HCT116 (cell line): ENCODE measurements around the gene ALAS1.

ENCODE experiments used
- CEBPB ChIP-seq: IDR thresholded peaks from 2 replicates; pipeline ENCODE4 v1.6.1; 2012; ENCODE audit warnings: low read depth
- EZH2 ChIP-seq: fragments of 200-600 bp; sonication (generic); IDR thresholded peaks from 2 replicates; pipeline ENCODE4 v1.6.1; 2017; ENCODE audit warnings: antibody characterized with exemption, mixed run types
- FOSL1 ChIP-seq: IDR thresholded peaks from 2 replicates; pipeline ENCODE4 v1.6.1; 2012; ENCODE audit warnings: low read depth
- JUND ChIP-seq: IDR thresholded peaks from 2 replicates; pipeline ENCODE4 v1.6.1; 2012
- POLR2A ChIP-seq: IDR thresholded peaks from 2 replicates; pipeline ENCODE4 v1.7.0; 2011; ENCODE audit warnings: borderline replicate concordance; ENCODE audit not compliant: insufficient read depth, insufficient read length; ENCODE audit errors: extremely low read depth
- POLR2AphosphoS5 ChIP-seq: IDR thresholded peaks from 2 replicates; pipeline ENCODE4 v1.6.1; 2011; ENCODE audit warnings: mild to moderate bottlenecking, low read depth, low read length, moderate library complexity
- RAD21 ChIP-seq: IDR thresholded peaks from 2 replicates; pipeline ENCODE4 v1.6.1; 2012; ENCODE audit warnings: low read depth, mild to moderate bottlenecking
- TCF7L2 ChIP-seq: IDR thresholded peaks from 2 replicates; pipeline ENCODE4 v1.7.0; 2011; ENCODE audit warnings: borderline replicate concordance, inconsistent platforms; ENCODE audit not compliant: insufficient read depth, insufficient read length; ENCODE audit errors: extremely low read depth
- ZNF274 ChIP-seq: fragments of 200-500 bp; sonication (Bioruptor generic); IDR thresholded peaks from 2 replicates; pipeline ENCODE4 v1.6.1; 2014; ENCODE audit warnings: mild to moderate bottlenecking, low read depth, low read length, inconsistent platforms
- TF ChIP-seq, protein P1 (sequence below), 3 experiments: fragments of 200-600 bp in 1 of 3; sonication (generic) in 1 of 3; IDR thresholded peaks in 2 of 3; conservative IDR thresholded peaks in 1 of 3; 2 replicates each; pipeline ENCODE4 v1.5.1; 2012 to 2017; ENCODE audit warnings: low read depth in 2 of 3, low read length in 2 of 3, antibody characterized with exemption in 1 of 3, borderline replicate concordance in 1 of 3, control low read depth in 1 of 3, mild to moderate bottlenecking in 1 of 3, mixed read lengths in 1 of 3, mixed run types in 1 of 3, moderate library complexity in 1 of 3; ENCODE audit not compliant: insufficient read depth in 1 of 3
- TF ChIP-seq, protein P2 (sequence below): IDR thresholded peaks from 2 replicates; pipeline ENCODE4 v1.6.1; 2012; ENCODE audit warnings: low read depth

DNA sequence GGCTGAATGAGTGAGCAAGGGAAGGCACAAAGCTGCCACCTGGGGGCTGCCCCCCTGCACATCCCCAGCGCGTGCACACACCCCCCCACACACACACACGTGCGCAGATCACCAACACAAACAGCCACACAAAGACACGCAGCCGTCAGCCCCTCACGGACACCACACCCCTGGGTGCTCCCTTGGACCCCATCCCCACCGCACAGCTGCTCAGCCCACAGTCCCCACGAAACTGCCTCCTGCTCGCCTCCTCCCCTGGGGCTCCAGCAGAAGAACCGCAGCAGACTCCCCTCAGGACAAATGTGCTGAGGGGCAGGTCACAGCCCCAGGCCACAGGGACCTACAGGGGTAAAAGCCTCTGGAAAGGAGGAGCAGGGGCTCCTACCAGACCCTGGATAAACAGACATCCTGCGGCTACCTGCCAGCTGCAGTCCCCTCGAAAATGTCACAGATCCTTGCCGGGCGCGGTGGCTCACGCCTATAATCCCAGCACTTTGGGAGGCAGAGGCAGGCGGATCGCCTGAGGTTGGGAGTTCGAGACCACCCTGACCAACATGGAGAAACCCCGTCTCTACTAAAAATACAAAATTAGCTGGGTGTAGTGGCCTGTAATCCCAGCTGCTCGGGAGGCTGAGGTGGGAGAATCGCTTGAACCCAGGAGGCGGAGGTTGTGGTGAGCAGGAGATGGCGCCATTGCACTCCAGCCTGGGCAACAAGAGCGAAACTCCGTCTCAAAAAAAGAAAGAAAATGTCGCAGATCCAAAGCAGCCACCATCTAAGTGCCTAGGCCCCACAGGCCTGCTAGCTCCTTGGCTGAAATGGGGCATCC lies 34.5 kb downstream of the ALAS1 start:
- TF ChIP-seq, protein P1, sequence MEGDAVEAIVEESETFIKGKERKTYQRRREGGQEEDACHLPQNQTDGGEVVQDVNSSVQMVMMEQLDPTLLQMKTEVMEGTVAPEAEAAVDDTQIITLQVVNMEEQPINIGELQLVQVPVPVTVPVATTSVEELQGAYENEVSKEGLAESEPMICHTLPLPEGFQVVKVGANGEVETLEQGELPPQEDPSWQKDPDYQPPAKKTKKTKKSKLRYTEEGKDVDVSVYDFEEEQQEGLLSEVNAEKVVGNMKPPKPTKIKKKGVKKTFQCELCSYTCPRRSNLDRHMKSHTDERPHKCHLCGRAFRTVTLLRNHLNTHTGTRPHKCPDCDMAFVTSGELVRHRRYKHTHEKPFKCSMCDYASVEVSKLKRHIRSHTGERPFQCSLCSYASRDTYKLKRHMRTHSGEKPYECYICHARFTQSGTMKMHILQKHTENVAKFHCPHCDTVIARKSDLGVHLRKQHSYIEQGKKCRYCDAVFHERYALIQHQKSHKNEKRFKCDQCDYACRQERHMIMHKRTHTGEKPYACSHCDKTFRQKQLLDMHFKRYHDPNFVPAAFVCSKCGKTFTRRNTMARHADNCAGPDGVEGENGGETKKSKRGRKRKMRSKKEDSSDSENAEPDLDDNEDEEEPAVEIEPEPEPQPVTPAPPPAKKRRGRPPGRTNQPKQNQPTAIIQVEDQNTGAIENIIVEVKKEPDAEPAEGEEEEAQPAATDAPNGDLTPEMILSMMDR (IDR thresholded peaks at IDR 0.05 in 2 of 3, conservative IDR thresholded peaks at IDR 0.05 in 1 of 3; ENCODE audit: borderline replicate concordance in 1 of 3, insufficient read depth in 1 of 3, low read depth in 2 of 3, low read length in 2 of 3) = peak in 2 of 3 experiments; percentile 9 to 40; a peak in 2 of 6 replicates
- TF ChIP-seq TCF7L2 = no peak
- TF ChIP-seq EZH2 = no peak
- TF ChIP-seq, protein P2, sequence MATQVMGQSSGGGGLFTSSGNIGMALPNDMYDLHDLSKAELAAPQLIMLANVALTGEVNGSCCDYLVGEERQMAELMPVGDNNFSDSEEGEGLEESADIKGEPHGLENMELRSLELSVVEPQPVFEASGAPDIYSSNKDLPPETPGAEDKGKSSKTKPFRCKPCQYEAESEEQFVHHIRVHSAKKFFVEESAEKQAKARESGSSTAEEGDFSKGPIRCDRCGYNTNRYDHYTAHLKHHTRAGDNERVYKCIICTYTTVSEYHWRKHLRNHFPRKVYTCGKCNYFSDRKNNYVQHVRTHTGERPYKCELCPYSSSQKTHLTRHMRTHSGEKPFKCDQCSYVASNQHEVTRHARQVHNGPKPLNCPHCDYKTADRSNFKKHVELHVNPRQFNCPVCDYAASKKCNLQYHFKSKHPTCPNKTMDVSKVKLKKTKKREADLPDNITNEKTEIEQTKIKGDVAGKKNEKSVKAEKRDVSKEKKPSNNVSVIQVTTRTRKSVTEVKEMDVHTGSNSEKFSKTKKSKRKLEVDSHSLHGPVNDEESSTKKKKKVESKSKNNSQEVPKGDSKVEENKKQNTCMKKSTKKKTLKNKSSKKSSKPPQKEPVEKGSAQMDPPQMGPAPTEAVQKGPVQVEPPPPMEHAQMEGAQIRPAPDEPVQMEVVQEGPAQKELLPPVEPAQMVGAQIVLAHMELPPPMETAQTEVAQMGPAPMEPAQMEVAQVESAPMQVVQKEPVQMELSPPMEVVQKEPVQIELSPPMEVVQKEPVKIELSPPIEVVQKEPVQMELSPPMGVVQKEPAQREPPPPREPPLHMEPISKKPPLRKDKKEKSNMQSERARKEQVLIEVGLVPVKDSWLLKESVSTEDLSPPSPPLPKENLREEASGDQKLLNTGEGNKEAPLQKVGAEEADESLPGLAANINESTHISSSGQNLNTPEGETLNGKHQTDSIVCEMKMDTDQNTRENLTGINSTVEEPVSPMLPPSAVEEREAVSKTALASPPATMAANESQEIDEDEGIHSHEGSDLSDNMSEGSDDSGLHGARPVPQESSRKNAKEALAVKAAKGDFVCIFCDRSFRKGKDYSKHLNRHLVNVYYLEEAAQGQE = no peak
- TF ChIP-seq ZNF274 = no peak
- TF ChIP-seq CEBPB = no peak
- no peak for TF ChIP-seq RAD21
- TF ChIP-seq POLR2A = no peak
- TF ChIP-seq JUND = no peak
- TF ChIP-seq FOSL1 = no peak
- TF ChIP-seq POLR2AphosphoS5 = no peak
